Ovary (tissue), 3 donors: ENCODE results near the gene RNF182.

ENCODE experiments used
- CTCF ChIP-seq, 3 donors: fragments of 450-650 bp in 2 of 3; fragments of 200-600 bp in 1 of 3; IDR thresholded peaks; one replicate each; pipeline versions ENCODE4 v1.5.1 to v1.8.0; 2016 to 2022; ENCODE audit warnings: antibody characterized with exemption in 3 of 3, mild to moderate bottlenecking in 1 of 3
- EP300 ChIP-seq: sonication (generic); formaldehyde crosslinking; IDR thresholded peaks from one replicate; pipeline ENCODE4 v1.6.1; 2017; ENCODE audit warnings: antibody characterized with exemption
- POLR2A ChIP-seq: fragments of 450-650 bp; IDR thresholded peaks from one replicate; pipeline ENCODE4 v1.6.1; 2017; ENCODE audit warnings: antibody characterized with exemption, mild to moderate bottlenecking, moderate library complexity
- donor health status: DM: no; HTN: no; CAD: no.

- TF ChIP-seq CTCF (IDR thresholded peaks at IDR 0.05) (no peak), POLR2A (no peak), EP300 (no peak)
Measured at GRCh38 chr6:14021449-14021848, 96.7 kb downstream of the RNF182 start.
